ENCODE data around the gene TRAF3. TPM values are rescaled to one million over a fixed set of nuclear protein-coding genes. Genes with fewer than 3 reads are reported as not detected.

Gene TRAF3
- total and polyA plus RNA-seq, 4 donors, result 3.4 to 32.6 (median 11.5) TPM

GRCh38 chr14:102937331-102938175 is 160.3 kb downstream of the TRAF3 start:
- 89 to 93% methylated on average over 22 of the region's 22 CpGs for WGBS, 2 donors
- ATAC-seq (ENCODE audit: low FRiP score) (no peak), DNase-seq (peak in 1 of 2 donors; percentile 36)
- no peaks in the 10 kb centered on the region for H3K4me1 ChIP-seq (ENCODE audit: control insufficient read depth in 1 of 2, insufficient read depth in 2 of 2, low read length in 2 of 2)
- H3K27ac ChIP-seq (ENCODE audit: low read depth in 1 of 2, low read length in 2 of 2), result no peak overlapping the region
- H3K36me3 ChIP-seq (ENCODE audit: control insufficient read depth in 1 of 2, insufficient read depth in 2 of 2, low read length in 1 of 2), result peaks cover 0 to 14% of the 10 kb centered on the region in 2 donors
- no peaks in the 10 kb centered on the region for H3K9me3 ChIP-seq (ENCODE audit: control insufficient read depth, low read length)
- intact Hi-C loops (cut with DNase I), result no loop called here
- no peak overlapping the region for H3K4me3 ChIP-seq (ENCODE audit: low read length in 2 of 2)
- H3K27me3 ChIP-seq (ENCODE audit: control insufficient read depth in 1 of 2, insufficient read depth in 2 of 2, low read length in 1 of 2), result no peaks in the 10 kb centered on the region

DNA sequence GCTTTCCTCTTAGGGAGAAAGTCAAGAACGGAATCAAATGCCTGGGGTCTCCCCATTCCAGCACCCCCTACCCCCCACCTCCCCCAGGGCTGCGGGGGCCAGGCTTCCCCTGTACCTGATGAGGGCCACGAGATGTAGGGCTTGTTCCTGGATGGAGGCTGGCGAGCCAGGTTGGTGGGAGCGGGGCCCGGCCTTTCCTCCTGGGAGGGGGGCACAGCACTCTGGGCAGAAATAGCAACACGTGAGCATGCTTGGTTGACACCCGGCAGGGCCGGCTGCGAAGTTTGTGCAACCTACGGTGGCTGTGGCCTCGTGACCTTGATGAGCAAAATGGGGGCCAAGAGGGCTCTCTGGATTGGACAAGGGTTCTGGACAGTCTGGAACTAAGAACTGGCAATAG is 160.9 kb downstream of the TRAF3 start:
- 90 to 94% methylated on average over 12 of the region's 12 CpGs for WGBS, 2 donors
- DNase-seq (no peak), ATAC-seq (ENCODE audit: low FRiP score) (no peak)
- no peak overlapping the region for H3K27ac ChIP-seq (ENCODE audit: low read depth in 1 of 2, low read length in 2 of 2)
- peaks cover 0 to 12% of the 10 kb centered on the region in 2 donors for H3K36me3 ChIP-seq (ENCODE audit: control insufficient read depth in 1 of 2, insufficient read depth in 2 of 2, low read length in 1 of 2)
- H3K4me1 ChIP-seq (ENCODE audit: control insufficient read depth in 1 of 2, insufficient read depth in 2 of 2, low read length in 2 of 2), result no peaks in the 10 kb centered on the region
- intact Hi-C loops (cut with DNase I), result no loop called here
- H3K27me3 ChIP-seq (ENCODE audit: control insufficient read depth in 1 of 2, insufficient read depth in 2 of 2, low read length in 1 of 2), result no peaks in the 10 kb centered on the region
- H3K9me3 ChIP-seq (ENCODE audit: control insufficient read depth, low read length), result no peaks in the 10 kb centered on the region
- no peak overlapping the region for H3K4me3 ChIP-seq (ENCODE audit: low read length in 2 of 2)

- intact Hi-C loops (cut with DNase I), result no loop called here
- no peak overlapping the region for H3K27ac ChIP-seq (ENCODE audit: low read depth in 1 of 2, low read length in 2 of 2)
- H3K27me3 ChIP-seq (ENCODE audit: control insufficient read depth in 1 of 2, insufficient read depth in 2 of 2, low read length in 1 of 2), result no peaks in the 10 kb centered on the region
- peaks cover 0 to 18% of the 10 kb centered on the region in 2 donors for H3K36me3 ChIP-seq (ENCODE audit: control insufficient read depth in 1 of 2, insufficient read depth in 2 of 2, low read length in 1 of 2)
- H3K9me3 ChIP-seq (ENCODE audit: control insufficient read depth, low read length), result no peaks in the 10 kb centered on the region
- no peak overlapping the region for H3K4me3 ChIP-seq (ENCODE audit: low read length in 2 of 2)
- DNase-seq (no peak), ATAC-seq (ENCODE audit: low FRiP score) (no peak)
- WGBS, 2 donors, result 96 to 97% methylated on average over 18 of the region's 18 CpGs
- no peaks in the 10 kb centered on the region for H3K4me1 ChIP-seq (ENCODE audit: control insufficient read depth in 1 of 2, insufficient read depth in 2 of 2, low read length in 2 of 2)
Observed at GRCh38 chr14:102939329-102939728, 162.1 kb downstream of the TRAF3 start.

DNA sequence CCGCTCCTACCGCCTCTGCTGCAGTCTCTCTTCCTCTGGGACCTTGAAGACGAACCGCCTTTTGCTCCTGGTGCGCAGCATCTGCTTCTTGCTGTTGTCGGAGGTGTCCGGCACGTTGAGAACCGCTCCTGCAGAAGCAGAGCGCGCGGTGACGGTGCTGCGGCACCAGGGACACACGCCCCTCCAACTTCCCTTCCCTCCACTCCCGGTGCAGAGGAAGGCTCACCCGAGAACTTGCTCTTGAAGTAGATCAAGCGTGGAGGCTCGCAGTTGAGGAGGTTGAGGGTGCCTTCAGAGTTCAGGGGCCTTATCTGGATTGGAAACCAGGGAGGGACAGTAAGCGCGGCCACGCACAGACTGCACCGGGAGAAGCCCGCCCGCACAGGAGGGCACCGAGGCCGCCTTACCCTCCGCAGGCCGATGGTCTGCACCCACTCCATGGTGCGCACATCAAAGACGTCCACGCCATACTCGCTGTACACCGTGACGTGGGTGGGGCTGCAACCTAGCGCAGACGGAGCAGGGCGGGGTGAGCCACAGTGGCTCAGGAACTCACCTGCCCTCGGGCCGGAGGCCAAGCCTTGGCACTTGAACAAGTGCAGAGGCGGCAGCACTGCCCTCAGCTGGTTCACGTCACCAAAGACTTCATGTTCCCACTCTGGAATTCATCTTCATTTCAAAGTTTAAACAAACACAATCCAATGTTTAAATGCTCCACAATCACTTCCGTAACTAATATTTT is 162.7 kb downstream of the TRAF3 start:
- WGBS, 2 donors, result 92 to 93% methylated on average over 43 of the region's 43 CpGs
- ATAC-seq (ENCODE audit: low FRiP score), result peak; percentile 34
- H3K36me3 ChIP-seq (ENCODE audit: control insufficient read depth in 1 of 2, insufficient read depth in 2 of 2, low read length in 1 of 2), result peaks cover 0 to 18% of the 10 kb centered on the region in 2 donors
- no peaks in the 10 kb centered on the region for H3K4me1 ChIP-seq (ENCODE audit: control insufficient read depth in 1 of 2, insufficient read depth in 2 of 2, low read length in 2 of 2)
- no peak overlapping the region for H3K4me3 ChIP-seq (ENCODE audit: low read length in 2 of 2)
- DNase-seq, result peak in 1 of 2 donors; percentile 42
- no peak overlapping the region for H3K27ac ChIP-seq (ENCODE audit: low read depth in 1 of 2, low read length in 2 of 2)
- intact Hi-C loops (cut with DNase I), result no loop called here
- H3K27me3 ChIP-seq (ENCODE audit: control insufficient read depth in 1 of 2, insufficient read depth in 2 of 2, low read length in 1 of 2), result no peaks in the 10 kb centered on the region
- no peaks in the 10 kb centered on the region for H3K9me3 ChIP-seq (ENCODE audit: control insufficient read depth, low read length)

DNA sequence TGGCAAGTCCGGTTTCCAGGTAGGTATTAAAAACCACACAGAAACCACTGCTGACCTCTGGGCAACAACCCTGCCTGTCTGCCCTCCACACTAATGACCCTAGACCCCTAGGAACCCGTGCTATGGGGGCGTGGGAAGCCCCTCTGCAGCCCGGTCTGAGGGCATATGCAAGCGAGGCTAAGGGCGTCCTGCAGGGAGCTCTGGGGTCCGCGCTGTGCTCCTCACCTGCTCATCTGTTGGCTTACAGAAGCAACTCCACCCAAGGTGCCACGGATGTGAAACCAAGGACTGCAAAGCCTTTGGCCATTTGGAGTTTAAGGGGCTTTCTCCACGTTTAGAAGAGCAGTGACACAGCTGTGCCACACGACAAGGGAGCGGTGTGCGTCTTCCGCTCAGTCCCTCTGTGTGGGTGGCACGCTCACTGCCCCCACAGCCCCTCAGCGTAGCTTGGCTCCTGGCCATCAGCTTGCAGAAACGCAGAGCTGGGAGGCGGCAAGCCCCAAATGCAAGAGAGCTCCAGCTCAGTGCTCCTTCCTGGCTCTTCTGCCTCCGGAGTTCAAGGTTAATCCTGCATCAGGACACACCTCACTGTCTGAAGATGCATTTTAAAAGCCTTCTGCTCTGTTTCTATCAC is 163.6 kb downstream of the TRAF3 start:
- Histone ChIP-seq H3K4me3 (ENCODE audit: low read length in 2 of 2) (no peak overlapping the region), H3K9me3 (ENCODE audit: control insufficient read depth, low read length) (no peaks in the 10 kb centered on the region), H3K4me1 (ENCODE audit: control insufficient read depth in 1 of 2, insufficient read depth in 2 of 2, low read length in 2 of 2) (no peaks in the 10 kb centered on the region), H3K36me3 (ENCODE audit: control insufficient read depth in 1 of 2, insufficient read depth in 2 of 2, low read length in 1 of 2) (peaks cover 0 to 18% of the 10 kb centered on the region in 2 donors), H3K27me3 (ENCODE audit: control insufficient read depth in 1 of 2, insufficient read depth in 2 of 2, low read length in 1 of 2) (no peaks in the 10 kb centered on the region), H3K27ac (ENCODE audit: low read depth in 1 of 2, low read length in 2 of 2) (no peak overlapping the region)
- WGBS, 2 donors, result 83% methylated on average over 19 of the region's 19 CpGs
- intact Hi-C loops (cut with DNase I), result no loop called here
- DNase-seq (no peak), ATAC-seq (ENCODE audit: low FRiP score) (no peak)

DNA sequence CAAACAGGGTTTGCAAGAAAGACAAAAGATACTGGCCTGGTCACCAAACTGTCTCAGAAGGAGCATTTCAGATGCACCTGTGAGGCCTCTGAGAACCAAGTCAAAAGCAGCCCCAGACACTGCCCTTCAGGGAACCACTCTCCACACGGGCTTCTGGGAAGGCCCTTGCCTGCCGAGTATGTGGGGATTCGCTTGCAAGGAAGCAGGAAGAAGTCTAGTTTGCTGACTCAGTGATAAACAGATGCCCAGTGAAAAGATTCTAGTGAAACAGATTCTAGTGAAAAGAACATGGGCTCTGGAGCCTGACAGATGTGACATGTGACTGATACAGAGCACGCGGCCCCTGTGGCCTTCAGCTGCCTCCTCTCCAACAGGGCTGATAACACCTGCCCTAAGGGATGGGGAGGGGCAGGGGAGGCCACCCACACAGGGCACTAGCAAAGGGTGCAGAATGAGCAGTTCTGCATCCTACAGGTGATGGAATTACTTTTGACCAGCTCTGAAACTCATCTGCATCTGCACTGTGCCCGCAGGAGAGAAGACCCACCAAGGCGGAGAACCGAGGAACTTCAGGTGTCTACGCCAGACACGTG is 164.3 kb downstream of the TRAF3 start:
- H3K4me1 ChIP-seq (ENCODE audit: control insufficient read depth in 1 of 2, insufficient read depth in 2 of 2, low read length in 2 of 2), result no peaks in the 10 kb centered on the region
- ATAC-seq (ENCODE audit: low FRiP score) (no peak), DNase-seq (no peak)
- H3K4me3 ChIP-seq (ENCODE audit: low read length in 2 of 2), result no peak overlapping the region
- no peak overlapping the region for H3K27ac ChIP-seq (ENCODE audit: low read depth in 1 of 2, low read length in 2 of 2)
- 85 to 89% methylated on average over 10 of the region's 10 CpGs for WGBS, 2 donors
- H3K27me3 ChIP-seq (ENCODE audit: control insufficient read depth in 1 of 2, insufficient read depth in 2 of 2, low read length in 1 of 2), result no peaks in the 10 kb centered on the region
- intact Hi-C loops (cut with DNase I), result no loop called here
- H3K36me3 ChIP-seq (ENCODE audit: control insufficient read depth in 1 of 2, insufficient read depth in 2 of 2, low read length in 1 of 2), result peaks cover 0 to 22% of the 10 kb centered on the region in 2 donors
- no peaks in the 10 kb centered on the region for H3K9me3 ChIP-seq (ENCODE audit: control insufficient read depth, low read length)

- Histone ChIP-seq H3K4me3 (ENCODE audit: low read length in 2 of 2) (no peak overlapping the region), H3K27ac (ENCODE audit: low read depth in 1 of 2, low read length in 2 of 2) (no peak overlapping the region), H3K4me1 (ENCODE audit: control insufficient read depth in 1 of 2, insufficient read depth in 2 of 2, low read length in 2 of 2) (no peaks in the 10 kb centered on the region), H3K9me3 (ENCODE audit: control insufficient read depth, low read length) (no peaks in the 10 kb centered on the region), H3K36me3 (ENCODE audit: control insufficient read depth in 1 of 2, insufficient read depth in 2 of 2, low read length in 1 of 2) (peaks cover 0 to 23% of the 10 kb centered on the region in 2 donors), H3K27me3 (ENCODE audit: control insufficient read depth in 1 of 2, insufficient read depth in 2 of 2, low read length in 1 of 2) (no peaks in the 10 kb centered on the region)
- WGBS, 2 donors, result 91 to 93% methylated on average over 13 of the region's 13 CpGs
- DNase-seq (no peak), ATAC-seq (ENCODE audit: low FRiP score) (no peak)
- intact Hi-C loops (cut with DNase I), result no loop called here
Observed at GRCh38 chr14:102942069-102942468, 164.8 kb downstream of the TRAF3 start.

DNA sequence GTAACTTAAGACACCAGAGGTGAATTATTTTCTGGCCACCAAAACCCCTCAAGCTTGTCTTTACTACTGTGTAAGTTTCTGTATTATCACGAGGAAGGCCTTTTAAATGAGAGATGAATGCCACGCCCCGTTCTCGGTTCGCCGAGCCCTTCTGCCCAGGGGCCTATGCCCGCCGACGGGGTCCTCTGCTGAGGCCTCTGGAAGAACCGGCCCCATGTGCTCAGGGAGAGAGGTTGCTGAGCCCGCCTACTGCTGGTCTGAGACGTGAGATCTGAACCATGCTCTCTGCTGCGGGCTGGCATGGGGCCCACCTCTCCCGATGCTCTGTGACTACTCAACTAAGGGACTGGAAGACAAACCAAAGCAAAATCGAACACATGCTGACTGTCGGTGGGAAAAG is 166.2 kb downstream of the TRAF3 start:
- no peaks in the 10 kb centered on the region for H3K4me1 ChIP-seq (ENCODE audit: control insufficient read depth in 1 of 2, insufficient read depth in 2 of 2, low read length in 2 of 2)
- ATAC-seq (ENCODE audit: low FRiP score) (no peak), DNase-seq (no peak)
- intact Hi-C loops (cut with DNase I), result no loop called here
- 90% methylated on average over 16 of the region's 16 CpGs for WGBS, 2 donors
- no peaks in the 10 kb centered on the region for H3K27me3 ChIP-seq (ENCODE audit: control insufficient read depth in 1 of 2, insufficient read depth in 2 of 2, low read length in 1 of 2)
- H3K27ac ChIP-seq (ENCODE audit: low read depth in 1 of 2, low read length in 2 of 2), result no peak overlapping the region
- H3K4me3 ChIP-seq (ENCODE audit: low read length in 2 of 2), result no peak overlapping the region
- H3K9me3 ChIP-seq (ENCODE audit: control insufficient read depth, low read length), result no peaks in the 10 kb centered on the region
- H3K36me3 ChIP-seq (ENCODE audit: control insufficient read depth in 1 of 2, insufficient read depth in 2 of 2, low read length in 1 of 2), result peaks cover 3 to 24% of the 10 kb centered on the region in 2 donors

Measured in aorta (tissue), 5 donors.